WTC11 (cell line): ENCODE data around the gene SLC38A3. TPM values are rescaled to one million over a fixed set of nuclear protein-coding genes. Genes with fewer than 3 reads are reported as not detected.

ENCODE experiments used
- ATAC-seq: fragments of 200-7000 bp; cut with Tn5 transposase; 2 replicates; pipeline ENCODE4 v1.10.0; 2021; ENCODE audit warnings: mild to moderate bottlenecking, moderate library complexity
- CTCF ChIA-PET: fragments of 300-600 bp; sonication (Branson Sonifier 250); formaldehyde crosslinking; loops from one replicate; lab custom pipeline; 2021; ENCODE audit warnings: antibody characterized with exemption; lab: Charles Lee
- POLR2A ChIA-PET: fragments of 350-600 bp; sonication (Branson Sonifier 250); formaldehyde crosslinking; loops from one replicate; lab custom pipeline; 2021; ENCODE audit warnings: antibody characterized with exemption; lab: Charles Lee
- DNase-seq: peaks from one replicate; pipeline ENCODE4 v3.0.0; 2021; ENCODE audit warnings: low spot score
- H3K27ac Mint-ChIP-seq: 2 replicates; pipeline ENCODE4 v1.8.0; 2021; ENCODE audit warnings: mixed read lengths
- H3K27me3 Mint-ChIP-seq: 2 replicates; pipeline ENCODE4 v1.8.0; 2021; ENCODE audit warnings: low read depth, mild to moderate bottlenecking, moderate library complexity, mixed read lengths
- H3K36me3 Mint-ChIP-seq: 2 replicates; pipeline ENCODE4 v1.8.0; 2021; ENCODE audit warnings: mixed read lengths
- H3K4me1 Mint-ChIP-seq: 2 replicates; pipeline ENCODE4 v1.8.0; 2022; ENCODE audit warnings: mixed read lengths
- H3K4me3 Mint-ChIP-seq: 2 replicates; pipeline ENCODE4 v1.8.0; 2021; ENCODE audit warnings: mild to moderate bottlenecking, moderate library complexity, mixed read lengths
- H3K9me3 Mint-ChIP-seq: 2 replicates; pipeline ENCODE4 v1.8.0; 2021; ENCODE audit warnings: mixed read lengths
- AR ChIP-seq: fragments of 250-450 bp; sonication (Bioruptor Pico); IDR thresholded peaks from 2 replicates; pipeline ENCODE4 v1.9.0; 2021; ENCODE audit warnings: mild to moderate bottlenecking
- ATF1 ChIP-seq: sonication (generic); formaldehyde crosslinking; IDR thresholded peaks from 2 replicates; pipeline ENCODE4 v1.8.1; 2023; ENCODE audit warnings: mild to moderate bottlenecking, moderate library complexity, missing genetic modification reagents
- CREM ChIP-seq: sonication (generic); formaldehyde crosslinking; IDR thresholded peaks from 2 replicates; pipeline ENCODE4 v1.8.1; 2022; ENCODE audit warnings: mild to moderate bottlenecking, missing genetic modification reagents, moderate library complexity
- CTCF ChIP-seq: fragments of 200-600 bp; IDR thresholded peaks from 2 replicates; pipeline ENCODE4 v1.8.0; 2022; ENCODE audit warnings: antibody characterized with exemption
- ESRRA ChIP-seq: sonication (generic); formaldehyde crosslinking; IDR thresholded peaks from 2 replicates; pipeline ENCODE4 v1.8.1; 2022; ENCODE audit warnings: mild to moderate bottlenecking, missing genetic modification reagents, borderline replicate concordance
- HMGXB4 ChIP-seq: sonication (generic); formaldehyde crosslinking; IDR thresholded peaks from 2 replicates; pipeline ENCODE4 v1.8.1; 2023; ENCODE audit warnings: mild to moderate bottlenecking, moderate library complexity, missing genetic modification reagents
- MXD4 ChIP-seq: fragments of 250-450 bp; sonication (Bioruptor Pico); IDR thresholded peaks from 2 replicates; pipeline ENCODE4 v1.8.0; 2021; ENCODE audit warnings: mild to moderate bottlenecking, moderate library complexity, borderline replicate concordance
- RELA ChIP-seq: sonication (generic); formaldehyde crosslinking; IDR thresholded peaks from 2 replicates; pipeline ENCODE4 v1.8.1; 2022; ENCODE audit warnings: missing genetic modification reagents, mild to moderate bottlenecking, borderline replicate concordance
- SOX15 ChIP-seq: fragments of 250-450 bp; sonication (Bioruptor Pico); IDR thresholded peaks from 2 replicates; pipeline ENCODE4 v1.9.0; 2021; ENCODE audit warnings: mild to moderate bottlenecking
- SP1 ChIP-seq: sonication (generic); formaldehyde crosslinking; conservative IDR thresholded peaks from 2 replicates; pipeline ENCODE4 v1.8.1; 2022; ENCODE audit warnings: missing genetic modification reagents
- ZNF263 ChIP-seq: sonication (generic); formaldehyde crosslinking; IDR thresholded peaks from 2 replicates; pipeline ENCODE4 v1.8.1; 2022; ENCODE audit warnings: low read depth, mild to moderate bottlenecking, moderate library complexity, missing genetic modification reagents
- ZNF396 ChIP-seq: fragments of 250-450 bp; sonication (Bioruptor Pico); IDR thresholded peaks from 2 replicates; pipeline ENCODE4 v1.8.0; 2021; ENCODE audit warnings: mild to moderate bottlenecking, moderate library complexity, borderline replicate concordance
- ZNF416 ChIP-seq: fragments of 250-450 bp; sonication (Bioruptor Pico); IDR thresholded peaks from 2 replicates; pipeline ENCODE4 v1.9.0; 2021; ENCODE audit warnings: mild to moderate bottlenecking, inconsistent platforms
- ZSCAN18 ChIP-seq: fragments of 250-450 bp; sonication (Bioruptor Pico); IDR thresholded peaks from 2 replicates; pipeline ENCODE4 v2.1.2; 2022; ENCODE audit warnings: mild to moderate bottlenecking, moderate library complexity
- total RNA-seq: library from RNA; stranded (reverse); gene quantifications from 3 replicates; pipeline ENCODE4 v1.2.3, GENCODE V29; 2021

SLC38A3 gene
- total RNA-seq, 1 experiment from 2014 or later, result 0.90 TPM

- TF ChIP-seq CTCF (no peak), ATF1 (CRISPR knock-in tag) (no peak), AR (CRISPR knock-in tag) (no peak), MXD4 (CRISPR knock-in tag) (no peak), SP1 (CRISPR knock-in tag) (no peak), ZNF263 (CRISPR knock-in tag) (no peak), ZNF416 (no peak), RELA (CRISPR knock-in tag) (no peak)
Measured at GRCh38 chr3:50192124-50192523, 12.9 kb upstream of the SLC38A3 start (continued).

GRCh38 chr3:50192689-50193141 lies 12.4 kb upstream of the SLC38A3 start:
- DNase-seq, result peak; percentile 95
- H3K36me3 Mint-ChIP-seq, result no peaks in the 10 kb centered on the region
- H3K9me3 Mint-ChIP-seq, result no peaks in the 10 kb centered on the region
- ATAC-seq, result peak; percentile 46
- POLR2A ChIA-PET, result interaction anchor here (1.2 to 1.5 kb wide), 2 partner anchors 32 to 72 kb away, joined by 4 to 5 read pairs; no protein-coding TSS in a partner anchor
- H3K4me3 Mint-ChIP-seq, result no peak overlapping the region
- H3K27ac Mint-ChIP-seq, result no peak overlapping the region
- H3K4me1 Mint-ChIP-seq, result peaks cover 6% of the 10 kb centered on the region
- H3K27me3 Mint-ChIP-seq, result peaks cover 9% of the 10 kb centered on the region
- TF ChIP-seq ATF1 (CRISPR knock-in tag) (no peak), ZNF396 (CRISPR knock-in tag) (no peak), CREM (CRISPR knock-in tag) (0 out of 2 replicates have a peak, but pooled peaks have one; percentile 29), CTCF (peak; percentile 88), ESRRA (no peak), HMGXB4 (CRISPR knock-in tag) (peak; percentile 45; the same call in 1 of the 2 replicates), ZSCAN18 (CRISPR knock-in tag) (no peak), SOX15 (CRISPR knock-in tag) (no peak)
- TF ChIP-seq, all 79 proteins: peak for 3
- CTCF ChIA-PET, result interaction anchor here (0.7 to 7.2 kb wide), 30 partner anchors 9 to 136 kb away, joined by 3 to 604 read pairs (median 8); partner anchors contain the start of genes GNAI2, HYAL3, IFRD2 and NAA80
